Vagina (tissue), 2 donors: Measurements from ENCODE around the gene PEMT.

ENCODE experiments used
- CTCF ChIP-seq, 3 experiments: fragments of 450-650 bp in 2 of 3; fragments of 200-600 bp in 1 of 3; sonication (generic) in 1 of 3; IDR thresholded peaks; one replicate each; pipeline ENCODE4 v1.5.1; 2017 to 2019; ENCODE audit warnings: antibody characterized with exemption in 3 of 3, mild to moderate bottlenecking in 2 of 3, moderate library complexity in 2 of 3
- POLR2A ChIP-seq, 2 donors: fragments of 450-650 bp; IDR thresholded peaks; one replicate each; pipeline ENCODE4 v1.6.1; 2017; ENCODE audit warnings: antibody characterized with exemption in 2 of 2, mild to moderate bottlenecking in 2 of 2, moderate library complexity in 2 of 2
- POLR2AphosphoS5 ChIP-seq, 2 donors: sonication (generic); formaldehyde crosslinking; IDR thresholded peaks; one replicate each; pipeline ENCODE4 v1.9.0; 2017; ENCODE audit warnings: antibody characterized with exemption in 2 of 2, mild to moderate bottlenecking in 2 of 2, low read depth in 1 of 2; ENCODE audit not compliant: insufficient read depth in 1 of 2

- no peak for TF ChIP-seq POLR2A (IDR thresholded peaks at IDR 0.05)
- no peak for TF ChIP-seq CTCF (IDR thresholded peaks at IDR 0.05)
- TF ChIP-seq POLR2AphosphoS5 (IDR thresholded peaks at IDR 0.05; ENCODE audit: insufficient read depth in 1 of 2, low read depth in 1 of 2): no peak
Observed at GRCh38 chr17:17579691-17580090, 11.8 kb downstream of the PEMT start.
